IMR-90 (cell line): ENCODE data around the gene SCN4A.

ENCODE experiments used
- BHLHE40 ChIP-seq: fragments of 150-350 bp; IDR thresholded peaks from 2 replicates; pipeline ENCODE4 v1.6.1; 2016; ENCODE audit warnings: mild to moderate bottlenecking, low read depth, low read length
- CTCF ChIP-seq: conservative IDR thresholded peaks from 2 replicates; pipeline ENCODE4 v1.5.1; 2012; ENCODE audit warnings: mild to moderate bottlenecking, low read depth, low read length, improper control_type of control experiment
- POLR2A ChIP-seq: IDR thresholded peaks from 2 replicates; pipeline ENCODE4 v1.6.1; 2012; ENCODE audit warnings: mild to moderate bottlenecking, low read depth, low read length
- RAD21 ChIP-seq: IDR thresholded peaks from 2 replicates; pipeline ENCODE4 v1.6.1; 2012; ENCODE audit warnings: low read length, improper control_type of control experiment
- SMC3 ChIP-seq: fragments of 150-350 bp; IDR thresholded peaks from 2 replicates; pipeline ENCODE4 v1.6.1; 2016; ENCODE audit warnings: low read depth, mild to moderate bottlenecking, antibody characterized with exemption, low read length, moderate library complexity
- USF2 ChIP-seq: fragments of 150-350 bp; IDR thresholded peaks from 2 replicates; pipeline ENCODE4 v1.6.1; 2017; ENCODE audit warnings: mild to moderate bottlenecking, antibody characterized with exemption, low read length, low read depth

GRCh38 chr17:63934183-63935112 lies 38.3 kb downstream of the SCN4A start:
- no peak for TF ChIP-seq USF2
- no peak for TF ChIP-seq RAD21
- no peak for TF ChIP-seq POLR2A
- no peak for TF ChIP-seq CTCF
- TF ChIP-seq SMC3 = no peak
- no peak for TF ChIP-seq BHLHE40
